CD4-positive, alpha-beta memory T cell (primary cell): ENCODE data around the gene KITLG. TPM values are rescaled to one million over a fixed set of nuclear protein-coding genes. Genes with fewer than 3 reads are reported as not detected.
"Not testable (repeated sequence)": the region's sequence is repeated elsewhere in the genome, so short reads cannot be mapped to it uniquely, and the experiment has no call there.

Experiments
- CTCF ChIA-PET: fragments of 350-600 bp; sonication (Branson Sonifier 250); formaldehyde crosslinking; loops from one replicate; lab custom pipeline; 2021; ENCODE audit warnings: inconsistent platforms; ENCODE audit not compliant: partially characterized antibody; lab: Charles Lee
- POLR2A ChIA-PET: fragments of 350-600 bp; sonication (Branson Sonifier 250); formaldehyde crosslinking; loops from one replicate; lab custom pipeline; 2021; ENCODE audit not compliant: partially characterized antibody; lab: Charles Lee
- DNase-seq, 5 donors: peaks; one replicate each; pipeline versions ENCODE4 v3.0.0 to v3.0.0-alpha.2; 2020 to 2022; ENCODE audit warnings: mixed read lengths in 1 of 5
- H3K27ac ChIP-seq: one replicate; pipeline ENCODE4 v1.7.0; 2013; ENCODE audit warnings: low read depth, low read length
- H3K27me3 ChIP-seq: 2 replicates; pipeline ENCODE4 v1.7.0; 2013; ENCODE audit warnings: mild to moderate bottlenecking, low read length, moderate library complexity; ENCODE audit not compliant: insufficient read depth
- H3K36me3 ChIP-seq: 2 replicates; pipeline ENCODE4 v1.7.0; 2013; ENCODE audit warnings: mild to moderate bottlenecking, low read length, moderate library complexity; ENCODE audit not compliant: insufficient read depth
- H3K4me1 ChIP-seq: 2 replicates; pipeline ENCODE4 v1.7.0; 2013; ENCODE audit warnings: mild to moderate bottlenecking, low read length, moderate library complexity; ENCODE audit not compliant: insufficient read depth
- H3K4me3 ChIP-seq, 2 donors: one replicate each; pipeline ENCODE4 v1.7.0; 2013; ENCODE audit warnings: low read length in 2 of 2, mild to moderate bottlenecking in 1 of 2
- H3K9me3 ChIP-seq, 2 donors: one replicate each; pipeline ENCODE4 v1.7.0; 2013; ENCODE audit warnings: low read length in 2 of 2, control low read depth in 1 of 2; ENCODE audit not compliant: control insufficient read depth in 1 of 2
- H3K27ac Mint-ChIP-seq, 7 donors: one replicate each; pipeline ENCODE4 v1.8.0; 2020 to 2021; ENCODE audit warnings: mixed read lengths in 7 of 7, mild to moderate bottlenecking in 6 of 7, inconsistent platforms in 3 of 7, moderate library complexity in 3 of 7
- H3K27me3 Mint-ChIP-seq, 2 donors: one replicate each; pipeline ENCODE4 v1.8.0; 2020 to 2021; ENCODE audit warnings: mixed read lengths in 2 of 2
- H3K36me3 Mint-ChIP-seq, 2 donors: one replicate each; pipeline ENCODE4 v1.8.0; 2020 to 2021; ENCODE audit warnings: mixed read lengths in 2 of 2, inconsistent platforms in 1 of 2, mild to moderate bottlenecking in 1 of 2
- H3K4me1 Mint-ChIP-seq, 4 donors: one replicate each; pipeline ENCODE4 v1.8.0; 2020 to 2021; ENCODE audit warnings: mixed read lengths in 4 of 4, mild to moderate bottlenecking in 1 of 4
- H3K4me3 Mint-ChIP-seq, 8 donors: one replicate each; pipeline ENCODE4 v1.8.0; 2020 to 2021; ENCODE audit warnings: mixed read lengths in 8 of 8, mild to moderate bottlenecking in 7 of 8, moderate library complexity in 6 of 8, inconsistent platforms in 3 of 8
- H3K9me3 Mint-ChIP-seq, 8 donors: one replicate each; pipeline ENCODE4 v1.8.0; 2020 to 2021; ENCODE audit warnings: mixed read lengths in 8 of 8, mild to moderate bottlenecking in 5 of 8, inconsistent platforms in 3 of 8, moderate library complexity in 1 of 8
- intact Hi-C: fragments of 100-400 bp; cut with micrococcal nuclease; formaldehyde crosslinking; loops from one replicate; pipeline ENCODE4 v1.15.1; 2023
- polyA plus RNA-seq, 2 donors: library from polyadenylated mRNA; unstranded; fragments of 300-500 nt; fragmentation: Illumina TruSeq; gene quantifications; one replicate each; pipeline ENCODE4 v1.2.3, GENCODE V29; 2021
- total RNA-seq, 2 experiments: library from RNA; stranded (reverse); gene quantifications; one replicate each; pipeline ENCODE4 v1.2.3, GENCODE V29; 2021

The KITLG gene
- total and polyA plus RNA-seq, 4 experiments from 2014 or later: 0.14 TPM; not detected in 3

DNA sequence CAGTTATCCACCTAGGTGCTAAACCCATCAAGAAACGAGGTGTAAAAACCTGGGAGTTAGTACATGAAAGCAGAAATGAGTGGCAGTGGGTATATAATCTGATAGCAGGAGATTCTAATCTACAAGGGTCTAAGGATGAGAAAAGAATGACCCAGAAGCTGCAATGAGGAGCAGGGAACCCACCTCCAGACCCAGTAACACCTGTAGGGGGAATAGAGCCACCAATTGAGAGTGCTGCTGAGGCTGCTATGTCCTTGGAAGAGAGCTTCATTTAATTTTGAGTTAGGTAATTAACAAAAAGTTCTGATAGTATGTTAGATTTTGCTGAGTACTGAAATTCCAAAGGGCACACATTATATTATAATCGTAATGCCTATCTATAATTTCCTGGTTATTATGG lies 89.8 kb downstream of the KITLG start:
- no peaks in the 10 kb centered on the region for H3K36me3 Mint-ChIP-seq
- H3K27ac Mint-ChIP-seq: no peak overlapping the region
- no peak overlapping the region for H3K4me3 Mint-ChIP-seq
- H3K27ac ChIP-seq: no peak overlapping the region
- H3K9me3 Mint-ChIP-seq: no peaks in the 10 kb centered on the region
- no peaks in the 10 kb centered on the region for H3K36me3 ChIP-seq
- H3K4me3 ChIP-seq: no peak overlapping the region
- H3K4me1 Mint-ChIP-seq: no peaks in the 10 kb centered on the region
- no peaks in the 10 kb centered on the region for H3K9me3 ChIP-seq
- POLR2A ChIA-PET: no interaction called here
- intact Hi-C loops: no loop called here
- H3K27me3 Mint-ChIP-seq: no peaks in the 10 kb centered on the region
- H3K27me3 ChIP-seq: no peaks in the 10 kb centered on the region
- H3K4me1 ChIP-seq: no peaks in the 10 kb centered on the region
- CTCF ChIA-PET: no interaction called here
- no peak for DNase-seq

DNA sequence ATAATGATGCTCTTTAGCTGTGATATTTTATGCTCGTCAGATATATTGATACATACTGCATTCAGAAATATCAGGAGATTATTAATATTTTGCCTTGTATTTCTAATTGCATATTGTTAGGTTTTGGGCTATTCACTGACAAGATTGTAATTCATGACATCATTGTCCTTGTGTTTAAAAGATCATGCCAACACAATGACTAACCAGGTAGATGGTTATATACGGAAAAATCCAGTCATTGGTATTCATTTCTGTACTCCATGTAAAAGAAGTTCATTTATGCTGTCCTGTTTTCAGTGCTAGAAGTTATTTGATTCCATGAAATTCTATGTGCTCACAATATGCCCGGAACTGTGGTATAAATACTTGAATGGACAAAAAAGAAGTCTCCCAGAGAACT lies 107.5 kb downstream of the KITLG start:
- Mint-ChIP-seq H3K4me1 (no peaks in the 10 kb centered on the region), H3K4me3 (no peak overlapping the region), H3K9me3 (peaks cover 0 to 10% (median 5%) of the 10 kb centered on the region in 8 donors), H3K27me3 (no peaks in the 10 kb centered on the region), H3K27ac (no peak overlapping the region), H3K36me3 (no peaks in the 10 kb centered on the region)
- Histone ChIP-seq H3K27me3 (no peaks in the 10 kb centered on the region), H3K4me1 (no peaks in the 10 kb centered on the region), H3K4me3 (no peak overlapping the region), H3K9me3 (no peaks in the 10 kb centered on the region), H3K27ac (no peak overlapping the region), H3K36me3 (no peaks in the 10 kb centered on the region)
- ChIA-PET CTCF (no interaction called here), POLR2A (no interaction called here)
- intact Hi-C loops: no loop called here
- no peak for DNase-seq

DNA sequence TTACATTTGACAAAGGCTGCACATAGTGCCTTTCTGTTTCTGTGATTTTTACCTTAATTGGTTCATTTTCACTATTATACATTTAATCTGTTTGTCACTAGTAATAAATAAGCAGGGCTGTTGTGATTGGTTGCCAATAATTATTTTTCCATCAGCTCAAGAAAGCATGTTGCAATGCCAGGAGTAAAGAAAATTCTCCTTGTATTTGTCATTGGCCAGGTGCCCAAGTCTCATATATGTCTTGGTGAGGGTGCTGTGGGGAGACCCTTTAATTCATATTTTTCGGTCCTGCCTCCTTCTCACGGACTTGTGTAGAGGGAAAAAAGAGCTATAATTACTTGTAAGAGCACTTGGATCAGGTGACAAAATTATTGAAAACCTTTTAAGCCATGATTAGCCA lies 108.0 kb downstream of the KITLG start:
- H3K36me3 ChIP-seq: no peaks in the 10 kb centered on the region
- Mint-ChIP-seq H3K4me3 (no peak overlapping the region), H3K9me3 (peaks cover 0 to 9% (median 4%) of the 10 kb centered on the region in 8 donors), H3K27me3 (no peaks in the 10 kb centered on the region), H3K27ac (no peak overlapping the region), H3K36me3 (no peaks in the 10 kb centered on the region), H3K4me1 (no peaks in the 10 kb centered on the region)
- H3K4me3 ChIP-seq: no peak overlapping the region
- intact Hi-C loops: no loop called here
- no peak overlapping the region for H3K27ac ChIP-seq
- ChIA-PET CTCF (no interaction called here), POLR2A (no interaction called here)
- H3K27me3 ChIP-seq: no peaks in the 10 kb centered on the region
- no peaks in the 10 kb centered on the region for H3K9me3 ChIP-seq
- no peak for DNase-seq
- H3K4me1 ChIP-seq: no peaks in the 10 kb centered on the region

DNA sequence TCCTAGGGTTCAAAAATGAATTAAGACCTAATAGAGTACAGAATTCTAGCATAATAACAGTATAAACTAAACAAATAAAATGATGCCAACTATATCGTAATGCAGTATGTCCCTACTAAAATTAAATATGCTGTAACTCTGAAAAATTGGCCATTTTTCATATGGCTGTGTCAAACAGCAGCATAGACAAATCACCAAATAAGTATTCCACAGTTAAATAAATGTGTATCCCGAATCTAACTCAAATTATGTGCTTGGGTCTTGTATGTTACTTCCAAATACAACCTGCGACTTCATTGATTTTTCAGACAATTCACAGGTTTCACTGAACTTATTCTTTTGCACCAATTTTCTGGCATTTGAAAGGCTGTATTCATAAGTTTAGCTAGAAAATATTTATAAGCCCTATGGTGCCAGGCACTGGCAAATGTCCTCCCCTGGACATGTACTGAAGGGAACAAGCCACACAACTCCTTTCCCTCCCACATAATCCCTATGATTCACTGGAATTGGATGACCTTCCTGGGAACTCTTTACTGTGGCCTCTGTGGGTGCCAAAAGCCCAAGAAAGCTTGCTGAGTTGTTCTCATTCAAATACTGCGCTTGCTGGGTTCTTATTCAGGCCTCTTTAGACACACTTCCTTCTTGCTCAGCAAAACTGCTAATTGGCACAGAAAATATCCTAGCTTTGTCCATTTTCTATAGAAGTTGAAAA lies 108.8 kb downstream of the KITLG start:
- Histone ChIP-seq H3K27me3 (no peaks in the 10 kb centered on the region), H3K27ac (no peak overlapping the region), H3K4me1 (no peaks in the 10 kb centered on the region), H3K9me3 (no peaks in the 10 kb centered on the region), H3K4me3 (no peak overlapping the region), H3K36me3 (no peaks in the 10 kb centered on the region)
- ChIA-PET CTCF (no interaction called here), POLR2A (no interaction called here)
- H3K36me3 Mint-ChIP-seq: no peaks in the 10 kb centered on the region
- H3K4me1 Mint-ChIP-seq: no peaks in the 10 kb centered on the region
- no peak overlapping the region for H3K4me3 Mint-ChIP-seq
- peaks cover 0 to 9% (median 3%) of the 10 kb centered on the region in 8 donors for H3K9me3 Mint-ChIP-seq
- no peak for DNase-seq
- intact Hi-C loops: no loop called here
- H3K27ac Mint-ChIP-seq: no peak overlapping the region
- H3K27me3 Mint-ChIP-seq: no peaks in the 10 kb centered on the region

DNA sequence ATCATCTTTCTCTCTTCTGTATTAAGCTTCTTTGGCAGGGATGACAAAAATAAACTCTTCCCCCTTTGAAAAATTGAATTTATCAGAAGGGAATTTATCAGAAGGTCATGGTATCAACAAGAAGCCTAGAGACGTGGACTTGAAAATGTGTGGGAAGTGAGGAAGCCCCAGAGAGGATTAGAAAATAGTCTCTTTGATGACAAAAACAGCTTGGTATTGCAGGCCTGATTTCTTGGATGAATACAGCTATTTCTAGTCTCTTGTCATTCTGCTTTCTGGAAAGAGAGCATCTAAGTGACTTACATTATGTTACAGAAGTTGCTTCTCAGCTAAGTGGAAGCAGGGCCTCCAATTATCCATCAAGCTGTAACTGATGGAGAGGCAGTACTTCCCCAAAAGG lies 111.1 kb downstream of the KITLG start:
- Mint-ChIP-seq H3K4me3 (no peak overlapping the region), H3K27me3 (no peaks in the 10 kb centered on the region), H3K9me3 (peaks cover 0 to 5% (median under 1%) of the 10 kb centered on the region in 8 donors), H3K36me3 (no peaks in the 10 kb centered on the region), H3K4me1 (no peaks in the 10 kb centered on the region), H3K27ac (no peak overlapping the region)
- Histone ChIP-seq H3K4me3 (no peak overlapping the region), H3K27me3 (no peaks in the 10 kb centered on the region), H3K27ac (no peak overlapping the region), H3K9me3 (no peaks in the 10 kb centered on the region), H3K4me1 (no peaks in the 10 kb centered on the region), H3K36me3 (no peaks in the 10 kb centered on the region)
- ChIA-PET POLR2A (no interaction called here), CTCF (no interaction called here)
- no peak for DNase-seq
- intact Hi-C loops: no loop called here

DNA sequence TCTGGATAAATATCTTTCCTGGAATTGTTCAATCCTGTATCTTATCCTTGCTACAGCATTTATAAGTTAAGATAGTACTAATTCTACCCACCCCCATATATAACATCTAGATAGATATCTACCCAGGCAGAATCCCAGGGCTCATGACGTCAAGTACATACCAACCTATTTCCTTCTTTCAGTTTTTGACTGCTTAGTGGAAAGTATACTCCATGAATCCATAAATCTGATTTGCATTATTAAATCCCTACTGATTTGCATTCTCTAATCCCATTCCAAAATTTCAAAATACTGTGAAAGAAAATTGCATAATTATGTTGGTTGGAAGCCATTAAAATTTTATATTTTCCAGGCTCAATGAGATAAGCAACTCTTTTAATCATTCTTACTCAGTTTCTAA lies 111.7 kb downstream of the KITLG start:
- Mint-ChIP-seq H3K9me3 (peaks cover 0 to 5% (median under 1%) of the 10 kb centered on the region in 8 donors), H3K4me1 (no peaks in the 10 kb centered on the region)
- POLR2A ChIA-PET: no interaction called here

DNA sequence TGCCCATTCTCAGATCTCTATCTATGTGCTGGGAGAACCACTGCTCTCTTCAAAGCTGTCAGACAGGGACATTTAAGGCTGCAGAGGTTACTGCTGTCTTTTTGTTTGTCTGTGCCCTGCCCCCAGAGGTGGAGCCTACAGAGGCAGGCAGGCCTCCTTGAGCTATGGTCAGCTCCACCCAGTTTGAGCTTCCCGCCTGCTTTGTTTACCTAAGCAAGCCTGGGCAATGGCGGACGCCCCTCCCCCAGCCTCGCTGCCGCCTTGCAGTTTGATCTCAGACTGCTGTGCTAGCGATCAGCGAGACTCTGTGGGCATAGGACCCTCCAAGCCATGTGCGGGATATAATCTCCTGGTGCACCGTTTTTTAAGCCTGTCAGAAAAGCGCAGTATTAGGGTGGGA lies 113.6 kb downstream of the KITLG start:
- H3K4me3 ChIP-seq, H3K27me3 ChIP-seq, H3K4me1 ChIP-seq, H3K4me3 Mint-ChIP-seq, H3K4me1 Mint-ChIP-seq, H3K36me3 ChIP-seq, POLR2A ChIA-PET, CTCF ChIA-PET, H3K9me3 ChIP-seq, H3K9me3 Mint-ChIP-seq, H3K27me3 Mint-ChIP-seq, H3K27ac ChIP-seq, intact Hi-C loops, H3K27ac Mint-ChIP-seq, H3K36me3 Mint-ChIP-seq, DNase-seq: not testable (repeated sequence)

More for the DNA sequence above, 111.7 kb downstream of the KITLG start:
- CTCF ChIA-PET: no interaction called here
- Histone ChIP-seq H3K9me3 (no peaks in the 10 kb centered on the region), H3K36me3 (no peaks in the 10 kb centered on the region), H3K4me3 (no peak overlapping the region), H3K4me1 (no peaks in the 10 kb centered on the region), H3K27me3 (no peaks in the 10 kb centered on the region), H3K27ac (no peak overlapping the region)
- Mint-ChIP-seq H3K27ac (no peak overlapping the region), H3K27me3 (no peaks in the 10 kb centered on the region), H3K36me3 (no peaks in the 10 kb centered on the region), H3K4me3 (no peak overlapping the region)
- no peak for DNase-seq
- intact Hi-C loops: no loop called here
